PC-9 (cell line): ENCODE measurements around the gene CYB561.

Experiments
- EZH2 ChIP-seq: fragments of 200-600 bp; sonication (generic); IDR thresholded peaks from 2 replicates; pipeline ENCODE4 v1.8.0; 2017; ENCODE audit warnings: antibody characterized with exemption, low read depth
- TF ChIP-seq, protein P1 (sequence below): fragments of 200-600 bp; sonication (generic); conservative IDR thresholded peaks from 2 replicates; pipeline ENCODE4 v1.6.1; 2017; ENCODE audit warnings: mixed run types, antibody characterized with exemption, mild to moderate bottlenecking, moderate library complexity

DNA sequence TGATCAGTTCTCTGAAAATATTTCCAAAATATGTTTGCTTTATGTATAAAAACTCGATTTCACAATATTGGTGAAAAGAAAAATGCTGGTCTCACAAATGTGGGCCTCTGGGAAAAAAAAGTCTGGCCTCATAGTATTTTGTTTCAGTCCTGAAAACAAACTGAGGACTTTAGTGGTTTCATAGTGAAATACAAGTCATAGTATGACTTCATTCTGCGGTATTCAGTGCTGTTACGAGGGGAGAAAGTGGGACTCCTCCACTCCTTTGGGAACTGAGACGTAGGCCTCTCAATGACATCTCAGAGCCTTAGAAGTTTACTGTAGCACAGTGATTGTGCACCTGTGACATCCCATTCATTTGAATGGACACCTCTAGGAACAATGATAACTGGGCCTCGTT, 56.0 kb downstream of the CYB561 start:
- TF ChIP-seq, protein P1, sequence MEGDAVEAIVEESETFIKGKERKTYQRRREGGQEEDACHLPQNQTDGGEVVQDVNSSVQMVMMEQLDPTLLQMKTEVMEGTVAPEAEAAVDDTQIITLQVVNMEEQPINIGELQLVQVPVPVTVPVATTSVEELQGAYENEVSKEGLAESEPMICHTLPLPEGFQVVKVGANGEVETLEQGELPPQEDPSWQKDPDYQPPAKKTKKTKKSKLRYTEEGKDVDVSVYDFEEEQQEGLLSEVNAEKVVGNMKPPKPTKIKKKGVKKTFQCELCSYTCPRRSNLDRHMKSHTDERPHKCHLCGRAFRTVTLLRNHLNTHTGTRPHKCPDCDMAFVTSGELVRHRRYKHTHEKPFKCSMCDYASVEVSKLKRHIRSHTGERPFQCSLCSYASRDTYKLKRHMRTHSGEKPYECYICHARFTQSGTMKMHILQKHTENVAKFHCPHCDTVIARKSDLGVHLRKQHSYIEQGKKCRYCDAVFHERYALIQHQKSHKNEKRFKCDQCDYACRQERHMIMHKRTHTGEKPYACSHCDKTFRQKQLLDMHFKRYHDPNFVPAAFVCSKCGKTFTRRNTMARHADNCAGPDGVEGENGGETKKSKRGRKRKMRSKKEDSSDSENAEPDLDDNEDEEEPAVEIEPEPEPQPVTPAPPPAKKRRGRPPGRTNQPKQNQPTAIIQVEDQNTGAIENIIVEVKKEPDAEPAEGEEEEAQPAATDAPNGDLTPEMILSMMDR: no peak
- no peak for TF ChIP-seq EZH2
